Stimulated activated CD4-positive, alpha-beta T cell treated with anti-CD3 and anti-CD28 coated beads, Interleukin-4, amount 100 ng/mL, for 4 hours (primary cell): ENCODE measurements around the gene ULK1.

Experiments used
- DNase-seq, 2 experiments: peaks; one replicate each; pipeline ENCODE4 v3.0.0-alpha.2; 2020

ULK1 gene

GRCh38 chr12:131893605-131894312 lies 663 bp upstream of the ULK1 start:
- DNase-seq, result no peak

GRCh38 chr12:131894981-131895639 lies 688 bp downstream of the ULK1 start:
- DNase-seq, result no peak

- peak; percentile 14 to 28 for DNase-seq
Measured at GRCh38 chr12:131895640-131896079, 1.2 kb downstream of the ULK1 start.

- peak; percentile 42 to 65 for DNase-seq
Measured at GRCh38 chr12:131896080-131896810, 1.8 kb downstream of the ULK1 start.

GRCh38 chr12:131896811-131897270 lies 2.4 kb downstream of the ULK1 start:
- no peak for DNase-seq

- DNase-seq, result no peak
Measured at GRCh38 chr12:131897276-131897675, 2.9 kb downstream of the ULK1 start.

- no peak for DNase-seq
Measured at GRCh38 chr12:131897875-131898274, 3.5 kb downstream of the ULK1 start.

GRCh38 chr12:131900397-131900796 lies 6.0 kb downstream of the ULK1 start:
- DNase-seq, result no peak

GRCh38 chr12:131901431-131902331 lies 7.3 kb downstream of the ULK1 start:
- DNase-seq, result no peak

- no peak for DNase-seq
Measured at GRCh38 chr12:131902332-131903241, 8.2 kb downstream of the ULK1 start.

GRCh38 chr12:131903270-131904255 lies 9.1 kb downstream of the ULK1 start:
- no peak for DNase-seq

- DNase-seq, result no peak
Measured at GRCh38 chr12:131904346-131904745, 9.9 kb downstream of the ULK1 start.

- no peak for DNase-seq
Measured at GRCh38 chr12:131905081-131905629, 10.7 kb downstream of the ULK1 start.

GRCh38 chr12:131905630-131906091 lies 11.2 kb downstream of the ULK1 start:
- DNase-seq, result no peak

- no peak for DNase-seq
Measured at GRCh38 chr12:131907379-131908091, 13.1 kb downstream of the ULK1 start.

- DNase-seq, result no peak
Measured at GRCh38 chr12:131908092-131909080, 14.0 kb downstream of the ULK1 start.

GRCh38 chr12:131909081-131909751 lies 14.8 kb downstream of the ULK1 start:
- no peak for DNase-seq
